22Rv1 (cell line): ENCODE results near the gene AP4E1.

Experiments
- CTCF ChIP-seq: fragments of 450-650 bp; IDR thresholded peaks from 2 replicates; pipeline ENCODE4 v1.5.1; 2017; ENCODE audit warnings: mild to moderate bottlenecking
- ZFX ChIP-seq: fragments of 450-650 bp; IDR thresholded peaks from 2 replicates; pipeline ENCODE4 v1.6.1; 2017; ENCODE audit warnings: antibody characterized with exemption, borderline replicate concordance

GRCh38 chr15:50978580-50978979 is 70.1 kb downstream of the AP4E1 start:
- no peak for TF ChIP-seq CTCF
- no peak for TF ChIP-seq ZFX
